Measurements from ENCODE around the gene SURF6. TPM values are rescaled to one million over a fixed set of nuclear protein-coding genes. Genes with fewer than 3 reads are reported as not detected.
"Not testable (repeated sequence)": the region's sequence is repeated elsewhere in the genome, so short reads cannot be mapped to it uniquely, and the experiment has no call there.

Gene SURF6
- total and polyA plus RNA-seq, 5 donors from 2014 or later, result 5.4 to 14.6 (median 7.5) TPM

DNA sequence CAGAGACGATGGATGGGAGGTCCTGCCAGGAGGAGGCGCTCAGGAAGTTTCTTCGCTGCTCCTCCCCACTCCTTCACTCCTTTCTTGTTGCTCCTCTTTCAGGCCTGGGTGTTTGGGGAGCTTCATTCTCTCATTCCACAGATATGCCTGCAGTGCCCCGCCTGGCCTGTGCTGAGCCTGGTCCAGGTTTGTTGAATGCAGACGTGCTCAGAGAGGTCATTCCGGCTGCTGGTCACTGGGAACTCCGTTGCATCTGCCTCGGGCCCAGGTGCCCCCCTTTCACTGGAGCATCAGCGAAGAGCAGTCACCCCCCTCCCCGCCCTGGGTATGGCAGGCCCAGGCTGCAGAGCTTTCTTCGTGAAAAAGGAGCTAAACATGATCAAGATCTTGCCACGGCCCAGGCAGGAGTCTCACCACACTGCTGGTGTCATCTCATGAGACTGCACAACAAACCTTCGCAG lies 15.5 kb downstream of the SURF6 start:
- Histone ChIP-seq H3K27ac (ENCODE audit: insufficient read depth, low read length, poor library complexity, severe bottlenecking) (no peak overlapping the region), H3K36me3 (ENCODE audit: control insufficient read depth, insufficient read depth, low read length) (no peaks in the 10 kb centered on the region), H3K27me3 (ENCODE audit: control insufficient read depth, insufficient read depth, low read length) (no peaks in the 10 kb centered on the region), H3K9me3 (ENCODE audit: control insufficient read depth in 2 of 2, low read length in 2 of 2) (no peaks in the 10 kb centered on the region), H3K4me1 (ENCODE audit: control insufficient read depth, insufficient read depth, low read length, poor library complexity, severe bottlenecking) (no peaks in the 10 kb centered on the region), H3K4me3 (ENCODE audit: low read depth, low read length) (no peak overlapping the region)
- no peaks in the 10 kb centered on the region for H3K4me1 Mint-ChIP-seq
- DNase-seq (no peak), ATAC-seq (ENCODE audit: low read depth in 2 of 2) (no peak)
- peaks cover 4% of the 10 kb centered on the region for H3K27me3 Mint-ChIP-seq
- H3K4me3 Mint-ChIP-seq, result no peak overlapping the region
- H3K36me3 Mint-ChIP-seq, result no peaks in the 10 kb centered on the region
- no peak overlapping the region for H3K27ac Mint-ChIP-seq
- H3K9me3 Mint-ChIP-seq, result no peaks in the 10 kb centered on the region

DNA sequence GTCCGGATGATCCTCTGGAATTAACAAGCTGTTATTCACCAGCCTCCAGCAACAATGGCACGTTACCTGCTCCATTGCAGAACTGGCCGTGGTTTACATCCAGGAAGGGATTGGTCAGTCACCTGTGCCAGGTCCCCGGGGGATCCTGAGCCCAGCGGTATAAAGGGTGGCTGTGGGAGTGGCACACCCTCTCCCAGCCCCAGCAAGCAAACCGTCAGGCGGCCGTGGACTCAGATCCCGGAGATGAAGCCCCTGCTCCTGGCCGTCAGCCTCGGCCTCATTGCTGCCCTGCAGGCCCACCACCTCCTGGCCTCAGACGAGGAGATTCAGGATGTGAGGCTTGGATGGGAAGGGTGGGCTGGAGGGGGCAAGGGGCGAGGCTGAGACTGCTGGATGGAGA lies 18.4 kb downstream of the SURF6 start:
- H3K27me3 ChIP-seq (ENCODE audit: control insufficient read depth, insufficient read depth, low read length); DNase-seq; ATAC-seq (ENCODE audit: low read depth in 2 of 2); H3K36me3 Mint-ChIP-seq; H3K9me3 ChIP-seq (ENCODE audit: control insufficient read depth in 2 of 2, low read length in 2 of 2); H3K4me3 ChIP-seq (ENCODE audit: low read depth, low read length); H3K4me1 Mint-ChIP-seq; H3K4me1 ChIP-seq (ENCODE audit: control insufficient read depth, insufficient read depth, low read length, poor library complexity, severe bottlenecking); H3K27me3 Mint-ChIP-seq; H3K27ac ChIP-seq (ENCODE audit: insufficient read depth, low read length, poor library complexity, severe bottlenecking); H3K27ac Mint-ChIP-seq; H3K4me3 Mint-ChIP-seq; H3K9me3 Mint-ChIP-seq; H3K36me3 ChIP-seq (ENCODE audit: control insufficient read depth, insufficient read depth, low read length): not testable (repeated sequence)

DNA sequence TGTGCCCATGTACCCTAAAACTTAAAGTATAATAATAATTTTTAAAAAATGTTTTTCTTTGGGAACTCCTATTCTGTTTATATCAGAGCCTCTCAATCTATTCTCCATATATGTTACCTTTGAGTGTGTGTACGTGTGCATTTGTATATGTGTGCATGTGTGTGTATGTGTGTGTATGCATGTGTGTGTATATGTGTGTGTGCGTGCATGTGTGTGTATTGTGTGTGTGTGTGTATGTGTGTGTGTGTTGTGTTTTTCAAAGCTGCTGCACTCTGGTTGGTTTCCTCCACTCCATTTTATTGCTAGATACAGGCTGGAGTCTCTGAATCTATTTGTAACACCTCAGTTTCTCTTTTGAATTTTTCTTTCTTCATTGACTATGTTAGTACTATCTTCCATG lies 20.0 kb downstream of the SURF6 start:
- no peaks in the 10 kb centered on the region for H3K4me1 Mint-ChIP-seq
- DNase-seq (no peak), ATAC-seq (ENCODE audit: low read depth in 2 of 2) (no peak)
- H3K27ac ChIP-seq (ENCODE audit: insufficient read depth, low read length, poor library complexity, severe bottlenecking), result no peak overlapping the region
- H3K27me3 ChIP-seq (ENCODE audit: control insufficient read depth, insufficient read depth, low read length), result no peaks in the 10 kb centered on the region
- H3K36me3 Mint-ChIP-seq, result no peaks in the 10 kb centered on the region
- H3K4me3 Mint-ChIP-seq, result no peak overlapping the region
- no peaks in the 10 kb centered on the region for H3K9me3 Mint-ChIP-seq
- H3K27ac Mint-ChIP-seq, result no peak overlapping the region
- H3K27me3 Mint-ChIP-seq, result no peaks in the 10 kb centered on the region
- H3K9me3 ChIP-seq (ENCODE audit: control insufficient read depth in 2 of 2, low read length in 2 of 2), result no peaks in the 10 kb centered on the region
- H3K4me3 ChIP-seq (ENCODE audit: low read depth, low read length), result no peak overlapping the region
- H3K4me1 ChIP-seq (ENCODE audit: control insufficient read depth, insufficient read depth, low read length, poor library complexity, severe bottlenecking), result no peaks in the 10 kb centered on the region
- no peaks in the 10 kb centered on the region for H3K36me3 ChIP-seq (ENCODE audit: control insufficient read depth, insufficient read depth, low read length)

DNA sequence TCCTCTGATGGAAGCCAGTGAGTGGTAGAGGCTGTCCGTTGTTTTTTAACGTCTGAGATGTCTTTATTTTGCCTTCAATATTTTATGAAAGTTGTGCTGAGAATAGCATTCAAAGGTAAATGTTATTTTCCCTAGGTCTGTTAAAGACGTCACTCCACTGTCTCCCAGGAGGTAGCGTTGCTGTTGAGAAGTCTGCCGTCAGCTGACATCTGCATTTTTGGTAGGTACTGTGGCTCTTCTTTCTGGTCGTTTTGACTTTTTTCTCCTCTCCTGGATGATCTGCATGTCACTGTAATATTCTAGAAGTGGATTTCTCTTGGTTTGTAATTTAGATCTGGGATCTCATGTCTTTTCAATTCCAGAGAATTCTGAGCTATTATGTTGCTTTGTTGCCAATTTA lies 26.4 kb downstream of the SURF6 start:
- H3K27ac ChIP-seq (ENCODE audit: insufficient read depth, low read length, poor library complexity, severe bottlenecking), result no peak overlapping the region
- peaks cover 6% of the 10 kb centered on the region for H3K36me3 Mint-ChIP-seq
- no peak overlapping the region for H3K4me3 ChIP-seq (ENCODE audit: low read depth, low read length)
- DNase-seq, result no peak
- no peak overlapping the region for H3K4me3 Mint-ChIP-seq
- no peaks in the 10 kb centered on the region for H3K4me1 ChIP-seq (ENCODE audit: control insufficient read depth, insufficient read depth, low read length, poor library complexity, severe bottlenecking)
- H3K9me3 Mint-ChIP-seq, result peaks cover 0 to 2% (median 0%) of the 10 kb centered on the region in 7 donors
- no peaks in the 10 kb centered on the region for H3K27me3 ChIP-seq (ENCODE audit: control insufficient read depth, insufficient read depth, low read length)
- H3K9me3 ChIP-seq (ENCODE audit: control insufficient read depth in 2 of 2, low read length in 2 of 2), result no peaks in the 10 kb centered on the region
- H3K36me3 ChIP-seq (ENCODE audit: control insufficient read depth, insufficient read depth, low read length), result no peaks in the 10 kb centered on the region
- no peak overlapping the region for H3K27ac Mint-ChIP-seq
- H3K4me1 Mint-ChIP-seq, result no peaks in the 10 kb centered on the region
- H3K27me3 Mint-ChIP-seq, result peaks cover 11% of the 10 kb centered on the region
- ATAC-seq (ENCODE audit: low read depth in 2 of 2), result no peak

DNA sequence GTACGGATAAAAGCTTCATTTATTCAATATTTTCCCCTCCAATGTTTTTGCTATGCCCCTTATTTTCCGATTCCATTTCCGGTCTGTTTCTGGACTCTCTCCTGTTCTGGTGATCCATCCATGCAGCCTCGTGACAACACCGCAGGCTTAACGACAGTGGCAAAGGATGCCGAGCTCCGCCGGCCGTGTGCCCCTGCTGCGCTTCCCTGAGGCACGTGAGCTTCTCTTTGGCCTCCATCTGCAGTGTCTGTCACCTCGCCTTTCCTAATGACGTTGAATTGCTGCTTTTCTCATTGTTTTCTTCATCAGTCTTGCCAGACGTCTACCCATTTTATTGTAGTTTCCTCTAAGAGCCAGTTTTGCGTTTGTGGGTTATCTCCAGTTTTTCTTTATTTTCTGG lies 28.7 kb downstream of the SURF6 start:
- Mint-ChIP-seq H3K4me1 (no peaks in the 10 kb centered on the region), H3K36me3 (peaks cover 6% of the 10 kb centered on the region), H3K9me3 (peaks cover 0 to 2% (median 0%) of the 10 kb centered on the region in 7 donors), H3K4me3 (no peak overlapping the region), H3K27ac (no peak overlapping the region), H3K27me3 (peaks cover 11% of the 10 kb centered on the region)
- Histone ChIP-seq H3K36me3 (ENCODE audit: control insufficient read depth, insufficient read depth, low read length) (no peaks in the 10 kb centered on the region), H3K9me3 (ENCODE audit: control insufficient read depth in 2 of 2, low read length in 2 of 2) (no peaks in the 10 kb centered on the region), H3K27ac (ENCODE audit: insufficient read depth, low read length, poor library complexity, severe bottlenecking) (no peak overlapping the region), H3K4me3 (ENCODE audit: low read depth, low read length) (no peak overlapping the region), H3K27me3 (ENCODE audit: control insufficient read depth, insufficient read depth, low read length) (no peaks in the 10 kb centered on the region), H3K4me1 (ENCODE audit: control insufficient read depth, insufficient read depth, low read length, poor library complexity, severe bottlenecking) (no peaks in the 10 kb centered on the region)
- ATAC-seq (ENCODE audit: low read depth in 2 of 2), result no peak
- no peak for DNase-seq

DNA sequence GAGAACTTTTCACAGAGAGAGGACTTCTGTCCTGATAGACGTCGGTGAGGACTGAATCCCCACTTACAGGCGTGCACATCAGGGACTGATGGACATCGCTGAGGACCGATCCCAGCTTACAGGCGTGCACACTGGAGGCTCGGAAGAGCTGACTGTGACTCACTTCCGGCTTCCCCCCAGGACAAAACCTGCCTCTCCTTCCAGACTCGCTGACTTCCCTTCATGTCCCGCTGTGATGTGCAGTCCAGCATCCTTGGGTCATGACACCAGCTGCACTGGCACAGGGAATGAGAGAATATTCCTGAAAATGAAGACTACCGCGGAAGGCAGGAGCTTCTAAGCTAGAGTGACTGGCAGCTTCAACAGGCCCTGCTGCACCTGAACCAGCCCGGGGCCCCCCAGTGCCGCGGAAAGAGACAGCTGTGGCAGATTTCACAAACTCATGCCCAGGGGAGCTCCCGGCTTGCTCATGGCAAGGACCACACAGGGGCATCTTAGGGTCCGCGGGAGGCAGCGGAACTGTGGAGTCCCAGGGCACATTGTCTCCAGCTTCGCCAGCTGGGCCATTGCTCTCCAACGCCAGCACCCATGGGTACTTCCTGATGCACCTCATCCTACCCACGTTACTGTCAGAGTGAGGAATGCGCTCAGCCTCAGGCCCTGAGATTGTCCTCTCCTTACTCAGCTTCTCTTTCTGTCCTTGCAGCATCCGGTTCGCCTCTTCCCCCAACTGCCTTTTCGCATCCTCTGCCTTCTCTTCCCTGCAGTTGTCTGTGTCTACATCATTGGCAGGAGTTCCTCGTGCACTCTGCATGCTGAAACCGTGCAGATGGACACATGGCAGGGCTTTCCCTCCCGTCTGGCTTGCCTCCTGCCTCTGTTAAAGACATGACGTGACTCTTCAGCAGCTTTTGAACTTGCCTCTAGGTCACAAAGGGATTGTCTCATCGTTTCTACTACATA lies 29.5 kb downstream of the SURF6 start:
- Mint-ChIP-seq H3K36me3 (peaks cover 6% of the 10 kb centered on the region), H3K27ac (no peak overlapping the region)
- no peak for ATAC-seq (ENCODE audit: low read depth in 2 of 2)

DNA sequence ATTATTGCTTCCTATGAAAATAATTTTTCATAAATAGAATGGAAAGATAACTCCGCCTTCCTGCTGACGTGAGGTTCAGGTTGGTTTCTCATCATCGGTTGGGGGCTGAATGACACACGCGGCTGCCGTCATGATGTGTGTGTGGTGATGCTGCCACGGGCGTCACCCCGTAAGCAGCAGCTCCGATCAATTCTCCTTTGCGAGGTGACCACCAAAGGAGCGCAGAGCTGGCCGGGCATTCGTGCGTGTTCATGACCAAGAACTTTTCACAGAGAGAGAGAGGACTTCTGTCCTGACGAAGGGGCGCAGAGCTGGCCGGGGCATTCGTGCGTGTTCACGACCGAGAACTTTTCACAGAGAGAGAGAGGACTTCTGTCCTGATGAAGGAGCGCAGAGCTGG lies 30.3 kb downstream of the SURF6 start:
- Mint-ChIP-seq H3K27ac (no peak overlapping the region), H3K27me3 (peaks cover 16% of the 10 kb centered on the region), H3K4me3 (no peak overlapping the region), H3K36me3 (peaks cover 6% of the 10 kb centered on the region), H3K4me1 (no peaks in the 10 kb centered on the region), H3K9me3 (peaks cover 0 to 2% (median 0%) of the 10 kb centered on the region in 7 donors)
- no peaks in the 10 kb centered on the region for H3K27me3 ChIP-seq (ENCODE audit: control insufficient read depth, insufficient read depth, low read length)
- no peak overlapping the region for H3K27ac ChIP-seq (ENCODE audit: insufficient read depth, low read length, poor library complexity, severe bottlenecking)
- no peaks in the 10 kb centered on the region for H3K9me3 ChIP-seq (ENCODE audit: control insufficient read depth in 2 of 2, low read length in 2 of 2)
- no peaks in the 10 kb centered on the region for H3K4me1 ChIP-seq (ENCODE audit: control insufficient read depth, insufficient read depth, low read length, poor library complexity, severe bottlenecking)
- ATAC-seq (ENCODE audit: low read depth in 2 of 2) (no peak), DNase-seq (no peak)
- H3K4me3 ChIP-seq (ENCODE audit: low read depth, low read length), result no peak overlapping the region
- H3K36me3 ChIP-seq (ENCODE audit: control insufficient read depth, insufficient read depth, low read length), result no peaks in the 10 kb centered on the region

More for the DNA sequence above, 29.5 kb downstream of the SURF6 start:
- no peaks in the 10 kb centered on the region for H3K4me1 ChIP-seq (ENCODE audit: control insufficient read depth, insufficient read depth, low read length, poor library complexity, severe bottlenecking)
- no peak overlapping the region for H3K4me3 ChIP-seq (ENCODE audit: low read depth, low read length)
- no peaks in the 10 kb centered on the region for H3K36me3 ChIP-seq (ENCODE audit: control insufficient read depth, insufficient read depth, low read length)
- no peaks in the 10 kb centered on the region for H3K9me3 ChIP-seq (ENCODE audit: control insufficient read depth in 2 of 2, low read length in 2 of 2)
- no peaks in the 10 kb centered on the region for H3K27me3 ChIP-seq (ENCODE audit: control insufficient read depth, insufficient read depth, low read length)
- no peak overlapping the region for H3K27ac ChIP-seq (ENCODE audit: insufficient read depth, low read length, poor library complexity, severe bottlenecking)
- DNase-seq, result no peak
- Mint-ChIP-seq H3K4me3 (no peak overlapping the region), H3K27me3 (peaks cover 16% of the 10 kb centered on the region), H3K4me1 (no peaks in the 10 kb centered on the region), H3K9me3 (peaks cover 0 to 2% (median 0%) of the 10 kb centered on the region in 7 donors)
